OCI-LY3 (cell line): ENCODE data around the gene GPHN.

Experiments used
- CTCF ChIP-seq: fragments of 200-600, 300-600 bp; sonication (generic); IDR thresholded peaks from 2 replicates; pipeline ENCODE4 v1.5.1; 2014; ENCODE audit warnings: antibody characterized with exemption, low read length, low read depth
- EZH2phosphoT487 ChIP-seq: fragments of 200-600 bp; shearing (Covaris generic); IDR thresholded peaks from 2 replicates; pipeline ENCODE4 v1.6.1; 2018; ENCODE audit warnings: antibody characterized with exemption, mixed run types, low read depth

GRCh38 chr14:67172520-67172919, 664.6 kb downstream of the GPHN start:
- TF ChIP-seq CTCF (no peak), EZH2phosphoT487 (no peak)
